Activated T-cell treated with anti-CD3 and anti-CD28 coated beads, Interleukin-2, amount 50 U/mL, for 4 hours (primary cell): ENCODE measurements around the gene ZNF101. TPM values are rescaled to one million over a fixed set of nuclear protein-coding genes. Genes with fewer than 3 reads are reported as not detected.

Experiments used
- ATAC-seq, 2 donors: fragments of 200-7000 bp; cut with Tn5 transposase; one replicate each; pipeline ENCODE4 v1.10.0; 2021
- DNase-seq: peaks from one replicate; pipeline ENCODE4 v3.0.0-alpha.2; 2020
- H3K27me3 Mint-ChIP-seq: one replicate; pipeline ENCODE4 v1.8.0; 2021; ENCODE audit warnings: low read depth, mixed read lengths
- H3K36me3 Mint-ChIP-seq: one replicate; pipeline ENCODE4 v1.8.0; 2022; ENCODE audit warnings: mixed read lengths; ENCODE audit not compliant: insufficient read depth
- H3K4me1 Mint-ChIP-seq: one replicate; pipeline ENCODE4 v1.8.0; 2021; ENCODE audit warnings: low read depth, mixed read lengths
- H3K4me3 Mint-ChIP-seq: one replicate; pipeline ENCODE4 v1.8.0; 2021; ENCODE audit warnings: mild to moderate bottlenecking, moderate library complexity, mixed read lengths
- H3K9me3 Mint-ChIP-seq: one replicate; pipeline ENCODE4 v1.8.0; 2021; ENCODE audit warnings: mixed read lengths
- total RNA-seq, 3 donors: library from RNA; stranded (reverse); gene quantifications; one replicate each; pipeline ENCODE4 v1.2.1, GENCODE V29; 2021

ZNF101 gene
- 10 to 100 TPM; 29.2 to 33.2 (median 29.4) TPM for total RNA-seq

DNA sequence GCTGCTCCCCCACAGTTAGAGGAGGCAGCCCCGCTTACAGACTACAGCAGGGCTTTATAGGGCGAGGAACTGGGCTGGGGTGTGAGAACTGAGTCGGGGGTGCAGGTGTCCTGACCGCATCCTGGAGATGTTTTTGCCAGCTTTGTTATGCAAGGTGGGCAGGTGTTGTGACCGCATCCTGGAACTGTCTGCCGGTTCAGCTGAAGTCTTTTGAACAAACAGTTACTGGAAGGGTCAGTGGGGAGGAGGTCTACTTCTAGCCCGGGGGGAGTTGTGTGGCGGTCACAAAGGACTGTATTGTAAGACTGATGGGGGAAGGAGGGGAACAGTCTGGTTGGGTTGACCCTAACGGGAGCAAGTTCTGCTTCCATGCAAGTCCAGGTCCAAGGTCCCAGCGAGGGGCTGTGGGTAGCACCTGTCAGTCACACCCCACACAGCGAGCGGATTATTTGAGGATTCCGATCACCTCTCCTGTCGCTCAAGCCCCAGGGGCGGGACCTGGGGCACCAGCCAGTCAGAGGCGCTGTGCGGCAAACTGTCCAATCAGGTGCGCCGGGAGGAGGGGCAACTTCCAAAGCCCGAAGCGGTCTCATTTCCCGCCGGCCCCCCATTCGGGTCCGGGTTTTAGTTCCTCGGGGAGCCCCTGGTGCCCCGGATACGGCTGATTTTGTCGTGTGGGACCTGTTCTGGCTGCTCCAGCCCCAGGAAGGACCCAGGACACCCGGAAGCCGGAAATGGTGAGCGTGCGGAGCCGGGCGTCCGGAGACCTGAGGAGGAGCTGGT lies at the start of gene ZNF101:
TSS of gene ZNF101 (plus strand) at position 610 of the 783 bp plus-strand sequence. CDS start at position 735, 125 bp downstream.
- Mint-ChIP-seq H3K4me1 (peaks cover 30% of the 10 kb centered on the region), H3K27me3 (no peaks in the 10 kb centered on the region), H3K36me3 (peaks cover 15% of the 10 kb centered on the region), H3K4me3 (peak within 1 kb of the TSS; percentile 86), H3K9me3 (no peaks in the 10 kb centered on the region)
- DNase-seq (peak; percentile 90), ATAC-seq (peak; percentile 76 to 79)

GRCh38 chr19:19619181-19619848 lies 49.3 kb upstream of the ZNF101 start:
- Mint-ChIP-seq H3K36me3 (no peaks in the 10 kb centered on the region), H3K9me3 (no peaks in the 10 kb centered on the region), H3K27me3 (no peaks in the 10 kb centered on the region), H3K4me3 (peak overlapping the region; percentile 83), H3K4me1 (peaks cover 40% of the 10 kb centered on the region)
- no peak for ATAC-seq
- no peak for DNase-seq

DNA sequence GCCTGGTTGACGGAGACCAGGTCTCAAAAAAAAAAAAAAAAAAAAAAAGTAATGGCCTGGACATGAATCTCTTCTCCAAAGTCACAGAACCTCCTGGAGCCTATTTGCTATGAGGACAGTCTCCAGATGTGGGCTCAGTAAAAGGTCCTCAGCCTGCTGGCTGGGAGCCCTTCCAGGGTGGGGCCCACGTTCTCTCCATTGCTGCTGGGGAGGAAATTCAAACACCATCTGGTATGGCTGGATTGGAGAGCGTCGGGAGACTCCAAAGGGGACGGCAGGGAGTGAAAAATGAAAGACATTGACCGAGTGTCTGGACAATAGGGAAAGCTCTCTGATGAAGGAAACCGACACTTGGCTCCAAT lies 48.8 kb upstream of the ZNF101 start:
- Mint-ChIP-seq H3K4me1 (peaks cover 37% of the 10 kb centered on the region), H3K9me3 (no peaks in the 10 kb centered on the region), H3K4me3 (no peak overlapping the region), H3K27me3 (no peaks in the 10 kb centered on the region), H3K36me3 (no peaks in the 10 kb centered on the region)
- ATAC-seq (no peak), DNase-seq (no peak)

- Mint-ChIP-seq H3K4me1 (peaks cover 27% of the 10 kb centered on the region), H3K36me3 (peaks cover 2% of the 10 kb centered on the region), H3K27me3 (no peaks in the 10 kb centered on the region), H3K4me3 (no peak overlapping the region), H3K9me3 (no peaks in the 10 kb centered on the region)
- DNase-seq: no peak
- ATAC-seq: no peak
Observed at GRCh38 chr19:19623383-19623782, 45.3 kb upstream of the ZNF101 start.

DNA sequence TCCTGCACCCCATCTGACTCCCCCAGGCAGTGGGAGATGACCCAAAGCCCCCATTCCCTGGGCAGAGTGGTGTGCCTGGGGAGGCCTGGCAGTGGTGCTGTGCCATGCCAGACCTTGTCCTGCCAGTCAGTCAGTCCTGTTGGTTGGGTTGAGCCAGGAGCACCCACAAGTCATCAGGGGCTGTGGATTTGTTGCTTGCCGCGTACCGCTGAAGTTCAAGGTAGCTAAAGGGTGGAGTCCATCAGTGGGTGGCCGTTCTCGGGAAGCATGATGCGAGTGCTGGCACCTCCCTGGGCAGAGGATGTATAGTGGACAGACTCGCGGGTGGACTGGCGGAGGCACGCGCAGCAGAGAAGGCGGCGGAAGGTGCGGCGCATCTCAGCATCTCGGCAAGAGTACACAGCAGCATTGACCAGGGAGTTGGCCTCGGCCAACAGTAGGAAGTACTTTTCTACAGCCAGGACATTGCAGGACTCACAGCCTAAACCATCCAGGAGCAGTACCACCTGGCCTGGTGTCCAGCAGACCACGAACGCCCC lies 44.5 kb upstream of the ZNF101 start:
- DNase-seq (no peak), ATAC-seq (no peak)
- Mint-ChIP-seq H3K4me3 (no peak overlapping the region), H3K36me3 (peaks cover 2% of the 10 kb centered on the region), H3K9me3 (no peaks in the 10 kb centered on the region), H3K4me1 (peaks cover 25% of the 10 kb centered on the region), H3K27me3 (no peaks in the 10 kb centered on the region)

DNA sequence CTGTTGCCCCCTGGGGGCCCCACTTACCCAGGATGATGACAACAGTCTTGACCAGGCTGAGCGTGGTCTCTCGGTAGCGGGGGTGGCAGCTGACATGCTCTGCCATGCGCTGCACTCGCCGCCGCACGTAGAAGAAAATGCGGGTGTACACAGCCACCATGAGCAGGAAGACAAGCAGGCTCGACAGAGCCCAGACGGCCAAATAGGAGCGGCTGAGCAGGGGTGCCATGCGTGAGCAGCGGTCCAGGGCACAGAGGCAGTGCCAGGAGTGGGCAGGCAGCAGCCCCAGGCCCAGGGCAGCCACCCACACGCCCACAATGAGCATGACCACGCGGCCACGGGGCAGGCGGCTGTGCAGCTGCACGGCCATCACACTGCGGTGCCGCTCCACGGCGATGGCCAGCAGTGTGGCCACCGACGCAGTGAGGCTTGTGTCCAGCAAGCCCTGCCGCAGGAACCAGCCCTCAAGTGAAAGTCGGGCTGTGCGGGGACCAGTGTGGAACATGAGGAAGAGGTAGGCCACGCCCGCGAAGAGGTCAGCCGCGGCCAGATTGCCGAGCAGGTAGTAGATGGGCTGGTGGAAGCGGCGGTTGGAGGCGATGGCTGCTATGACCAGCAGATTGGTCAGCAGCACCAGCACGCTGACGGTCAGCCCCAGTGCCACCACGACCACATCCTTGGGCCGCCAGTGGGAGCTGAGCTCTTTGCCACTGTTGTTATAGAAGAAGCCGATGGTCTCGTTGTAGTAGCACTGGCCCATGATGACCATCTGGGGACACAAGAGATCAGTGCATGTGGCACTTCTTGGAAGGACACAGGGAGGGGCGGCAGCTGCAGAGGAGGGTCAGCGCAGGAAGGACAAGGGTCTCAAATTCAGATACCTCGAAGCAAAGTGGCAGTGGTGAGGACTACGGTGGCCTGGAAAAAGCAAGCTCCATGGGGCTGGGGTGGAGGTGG lies 41.8 kb upstream of the ZNF101 start:
- Mint-ChIP-seq H3K36me3 (peaks cover 4% of the 10 kb centered on the region), H3K4me1 (peaks cover 21% of the 10 kb centered on the region), H3K9me3 (no peaks in the 10 kb centered on the region), H3K27me3 (no peaks in the 10 kb centered on the region), H3K4me3 (peak overlapping the region; percentile 91)
- no peak for DNase-seq
- ATAC-seq: no peak

GRCh38 chr19:19627621-19628500 lies 40.8 kb upstream of the ZNF101 start, which contains the start of gene LPAR2:
TSS of gene LPAR2 (minus strand) at chr19:19628220. CDS start at chr19:19627275, 945 bp downstream.
- H3K4me1 Mint-ChIP-seq: peaks cover 21% of the 10 kb centered on the region
- H3K36me3 Mint-ChIP-seq: peaks cover 4% of the 10 kb centered on the region
- H3K9me3 Mint-ChIP-seq: no peaks in the 10 kb centered on the region
- ATAC-seq (peak; percentile 74 to 76), DNase-seq (peak; percentile 78)
- H3K27me3 Mint-ChIP-seq: no peaks in the 10 kb centered on the region
- peak within 1 kb of the TSS; percentile 91 for H3K4me3 Mint-ChIP-seq

- peaks cover 9% of the 10 kb centered on the region for H3K36me3 Mint-ChIP-seq
- H3K4me1 Mint-ChIP-seq: peaks cover 23% of the 10 kb centered on the region
- DNase-seq (peak; percentile 60), ATAC-seq (peak; percentile 35 to 53)
- peak overlapping the region; percentile 74 for H3K4me3 Mint-ChIP-seq
- no peaks in the 10 kb centered on the region for H3K27me3 Mint-ChIP-seq
- H3K9me3 Mint-ChIP-seq: no peaks in the 10 kb centered on the region
Observed at GRCh38 chr19:19628501-19629134, 40.0 kb upstream of the ZNF101 start.

- Mint-ChIP-seq H3K36me3 (peaks cover 19% of the 10 kb centered on the region), H3K9me3 (no peaks in the 10 kb centered on the region), H3K4me1 (peaks cover 29% of the 10 kb centered on the region), H3K27me3 (no peaks in the 10 kb centered on the region), H3K4me3 (no peak overlapping the region)
- DNase-seq (no peak), ATAC-seq (no peak)
Observed at GRCh38 chr19:19630062-19630414, 38.6 kb upstream of the ZNF101 start.

GRCh38 chr19:19630426-19630825 lies 38.2 kb upstream of the ZNF101 start:
- peaks cover 29% of the 10 kb centered on the region for H3K4me1 Mint-ChIP-seq
- peaks cover 19% of the 10 kb centered on the region for H3K36me3 Mint-ChIP-seq
- H3K4me3 Mint-ChIP-seq: no peak overlapping the region
- DNase-seq (no peak), ATAC-seq (no peak)
- H3K27me3 Mint-ChIP-seq: no peaks in the 10 kb centered on the region
- no peaks in the 10 kb centered on the region for H3K9me3 Mint-ChIP-seq

GRCh38 chr19:19631346-19631745 lies 37.3 kb upstream of the ZNF101 start:
- Mint-ChIP-seq H3K36me3 (peaks cover 20% of the 10 kb centered on the region), H3K27me3 (no peaks in the 10 kb centered on the region), H3K4me3 (no peak overlapping the region), H3K4me1 (peaks cover 27% of the 10 kb centered on the region), H3K9me3 (no peaks in the 10 kb centered on the region)
- no peak for ATAC-seq
- DNase-seq: no peak

DNA sequence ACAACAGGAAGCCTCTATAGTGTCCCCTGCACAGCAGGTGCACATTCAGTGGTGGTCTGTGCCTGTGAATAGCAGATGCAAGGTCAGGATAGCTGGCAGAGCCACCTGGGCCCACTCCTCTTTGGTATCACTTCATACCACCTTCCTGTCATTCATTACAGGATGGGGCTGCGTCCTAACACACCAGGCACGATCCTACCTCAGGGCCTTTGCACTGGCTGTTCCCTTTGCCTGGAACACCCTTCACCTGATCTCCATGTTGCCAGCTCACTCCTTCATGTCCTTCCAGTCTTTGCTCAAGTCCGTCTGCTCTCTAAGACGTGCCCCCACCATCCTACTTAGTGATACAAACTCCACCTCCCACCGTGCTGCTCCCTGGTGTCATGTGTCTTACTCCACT lies 36.0 kb upstream of the ZNF101 start:
- Mint-ChIP-seq H3K4me3 (no peak overlapping the region), H3K27me3 (no peaks in the 10 kb centered on the region), H3K36me3 (peaks cover 25% of the 10 kb centered on the region), H3K4me1 (peaks cover 14% of the 10 kb centered on the region), H3K9me3 (no peaks in the 10 kb centered on the region)
- DNase-seq (no peak), ATAC-seq (no peak)
